ENCODE measurements around the gene KRT76. TPM values are rescaled to one million over a fixed set of nuclear protein-coding genes. Genes with fewer than 3 reads are reported as not detected.
A peak's percentile ranks its signal among the peaks of the same experiment; 100 is the strongest.

Gene KRT76
- total and polyA plus RNA-seq, 10 of the 15 experiments (the other 5 are each of a cell fraction or from before 2014, with no cell fraction given): not detected

GRCh38 chr12:52818887-52819420 is 41.8 kb upstream of the KRT76 start:
- FAIRE-seq (no peak), ATAC-seq (no peak), DNase-seq (ENCODE audit: low read depth, low spot score) (no peak)
- SMC1A ChIA-PET (ENCODE audit: uncharacterized antibody, unreplicated experiment): no interaction called here
- intact Hi-C loops (cut with micrococcal nuclease; ENCODE audit: unreplicated experiment): no loop called here
- RAD21 ChIA-PET (ENCODE audit: unreplicated experiment): no interaction called here
- no TSS peak for BruUV-seq (replicated peaks)
- no peak overlapping the region for H2AFZ ChIP-seq (ENCODE audit: control insufficient read depth, low read depth, low read length)
- WGBS (ENCODE audit: insufficient coverage, insufficient replicate concordance, low lambda C conversion rate, missing lambda C conversion rate): 10% methylated on average over 7 of the region's 7 CpGs
- no peak overlapping the region for H3K27ac ChIP-seq (ENCODE audit: control insufficient read depth, insufficient read depth)
- no peaks in the 10 kb centered on the region for H3K9me3 ChIP-seq (replicated peaks; ENCODE audit: control insufficient read depth, insufficient read depth, low read length)
- peaks cover 0 to 6% of the 10 kb centered on the region in 2 experiments; a peak in 1 of 4 replicates for H3K27me3 ChIP-seq (replicated peaks in 1 of 2; ENCODE audit: control insufficient read depth in 2 of 2, insufficient read depth in 2 of 2, low read length in 1 of 2)
- POLR2A ChIA-PET: no interaction called here
- TF ChIP-seq MYC (IDR thresholded peaks at IDR 0.05; ENCODE audit: insufficient read depth, insufficient read length, insufficient replicate concordance, low read length, severe bottlenecking): no peak
- no peak for TF ChIP-seq PAX8 (IDR thresholded peaks at IDR 0.05)
- TF ChIP-seq PKNOX1 (IDR thresholded peaks at IDR 0.05): no peak
- peak in 1 of 2 experiments; percentile 14; a peak in 1 of 4 replicates for TF ChIP-seq BHLHE40 (IDR thresholded peaks at IDR 0.05; ENCODE audit: borderline replicate concordance in 1 of 2, low read depth in 2 of 2, low read length in 1 of 2)
- TF ChIP-seq ZNF622 (IDR thresholded peaks at IDR 0.05): no peak
- H3K9ac ChIP-seq (ENCODE audit: control insufficient read depth, insufficient read depth, low read length): no peak overlapping the region
- no peaks in the 10 kb centered on the region for H3K79me2 ChIP-seq (ENCODE audit: control insufficient read depth, insufficient read depth, low read length)
- no peak overlapping the region for H3K4me3 ChIP-seq
- no peaks in the 10 kb centered on the region for H3K4me1 ChIP-seq (ENCODE audit: control insufficient read depth, insufficient read depth, low read length)
- CTCF ChIA-PET: no interaction called here
- H4K20me1 ChIP-seq (ENCODE audit: control insufficient read depth, insufficient read depth): no peaks in the 10 kb centered on the region; the same call in 1 of the 2 replicates
- no peak overlapping the region for H3K4me2 ChIP-seq (ENCODE audit: control insufficient read depth, insufficient read depth)
- in situ Hi-C loops (cut with MboI): no loop called here
- H3K36me3 ChIP-seq (ENCODE audit: control insufficient read depth in 2 of 2, insufficient read depth in 2 of 2, low read length in 1 of 2): no peaks in the 10 kb centered on the region

GRCh38 chr12:52818388-52818787 is 41.2 kb upstream of the KRT76 start:
- ChIA-PET RAD21 (ENCODE audit: unreplicated experiment) (no interaction called here), POLR2A (no interaction called here), SMC1A (ENCODE audit: uncharacterized antibody, unreplicated experiment) (interaction anchor here (0.5 kb wide), 1 partner anchor 1897 kb away, joined by 3 read pairs; no protein-coding TSS in a partner anchor), CTCF (no interaction called here)
- no peak for FAIRE-seq
- WGBS (ENCODE audit: insufficient coverage, insufficient replicate concordance, low lambda C conversion rate, missing lambda C conversion rate): 9% methylated on average over 7 of the region's 7 CpGs
- Histone ChIP-seq H3K4me2 (ENCODE audit: control insufficient read depth, insufficient read depth) (no peak overlapping the region), H3K9ac (ENCODE audit: control insufficient read depth, insufficient read depth, low read length) (no peak overlapping the region), H3K79me2 (ENCODE audit: control insufficient read depth, insufficient read depth, low read length) (no peaks in the 10 kb centered on the region), H4K20me1 (ENCODE audit: control insufficient read depth, insufficient read depth) (no peaks in the 10 kb centered on the region; the same call in 1 of the 2 replicates), H3K4me1 (ENCODE audit: control insufficient read depth, insufficient read depth, low read length) (no peaks in the 10 kb centered on the region), H3K36me3 (ENCODE audit: control insufficient read depth in 2 of 2, insufficient read depth in 2 of 2, low read length in 1 of 2) (no peaks in the 10 kb centered on the region), H3K9me3 (replicated peaks; ENCODE audit: control insufficient read depth, insufficient read depth, low read length) (no peaks in the 10 kb centered on the region), H3K27me3 (replicated peaks in 1 of 2; ENCODE audit: control insufficient read depth in 2 of 2, insufficient read depth in 2 of 2, low read length in 1 of 2) (peaks cover 0 to 7% of the 10 kb centered on the region in 2 experiments; a peak in 1 of 4 replicates), H2AFZ (ENCODE audit: control insufficient read depth, low read depth, low read length) (no peak overlapping the region), H3K27ac (ENCODE audit: control insufficient read depth, insufficient read depth) (no peak overlapping the region), H3K4me3 (no peak overlapping the region)
- no peak for ATAC-seq
- intact Hi-C loops (cut with micrococcal nuclease; ENCODE audit: unreplicated experiment): no loop called here
- no peak for DNase-seq (ENCODE audit: low read depth, low spot score)
- BruUV-seq (replicated peaks): no TSS peak
- in situ Hi-C loops (cut with MboI): no loop called here
- TF ChIP-seq TARDBP (IDR thresholded peaks at IDR 0.05; ENCODE audit: borderline replicate concordance) (no peak), RAD21 (IDR thresholded peaks at IDR 0.05; ENCODE audit: insufficient read depth, low read depth, low read length) (no peak), GABPA (IDR thresholded peaks at IDR 0.05; ENCODE audit: low read depth) (no peak), ZNF687 (IDR thresholded peaks at IDR 0.05) (no peak), USF1 (IDR thresholded peaks at IDR 0.05; ENCODE audit: borderline replicate concordance, extremely low read length, insufficient read depth, low read depth, low read length) (no peak), RAD51 (IDR thresholded peaks at IDR 0.05) (no peak)

All from GM12878 (cell line).